Keratinocyte (primary cell): Measurements from ENCODE around the gene CMIP. TPM values are rescaled to one million over a fixed set of nuclear protein-coding genes. Genes with fewer than 3 reads are reported as not detected.

ENCODE experiments used
- DNase-seq: peaks from one replicate; pipeline ENCODE4 v3.0.0-alpha.2; 2011; ENCODE audit warnings: low read depth, missing footprints, low spot score
- FAIRE-seq: peaks from 2 replicates; lab custom pipeline; 2011; peaks lifted over from hg19 to GRCh38; lab: Jason Lieb, UNC
- H2AFZ ChIP-seq: 2 replicates; pipeline ENCODE4 v1.6.0; 2012; ENCODE audit warnings: low read length, control low read depth, inconsistent platforms; ENCODE audit not compliant: control insufficient read depth
- H3K27ac ChIP-seq: 2 replicates; pipeline ENCODE4 v1.5.1; 2011; ENCODE audit warnings: low read length; ENCODE audit not compliant: control insufficient read depth, insufficient read depth
- H3K27me3 ChIP-seq: 3 replicates; pipeline ENCODE4 v1.6.0; 2011; ENCODE audit warnings: low read length; ENCODE audit not compliant: control insufficient read depth, insufficient read depth; ENCODE audit errors: extremely low read depth
- H3K36me3 ChIP-seq, 2 experiments: 2 replicates in 1 of 2; 3 replicates in 1 of 2; pipeline ENCODE4 v1.5.1; 2011; ENCODE audit warnings: low read length in 2 of 2, mild to moderate bottlenecking in 1 of 2; ENCODE audit not compliant: control insufficient read depth in 2 of 2, insufficient read depth in 2 of 2; ENCODE audit errors: extremely low read depth in 1 of 2
- H3K4me1 ChIP-seq: 3 replicates; pipeline ENCODE4 v1.5.1; 2011; ENCODE audit warnings: low read length; ENCODE audit not compliant: control insufficient read depth, insufficient read depth; ENCODE audit errors: extremely low read depth
- H3K4me2 ChIP-seq: 3 replicates; pipeline ENCODE4 v1.6.0; 2011; ENCODE audit warnings: low read depth, low read length; ENCODE audit not compliant: control insufficient read depth, insufficient read depth; ENCODE audit errors: extremely low read depth
- H3K4me3 ChIP-seq, 3 experiments: fragments of 200-600 bp in 1 of 3; sonication (generic) in 1 of 3; 2 replicates in 2 of 3; 3 replicates in 1 of 3; pipeline ENCODE4 v1.5.1; 2011 to 2016; ENCODE audit warnings: low read length in 3 of 3, mild to moderate bottlenecking in 3 of 3, control low read depth in 2 of 3, inconsistent platforms in 1 of 3, low read depth in 1 of 3, mixed read lengths in 1 of 3, mixed run types in 1 of 3, moderate library complexity in 1 of 3; ENCODE audit not compliant: control insufficient read depth in 2 of 3, insufficient read depth in 2 of 3; ENCODE audit errors: extremely low read depth in 1 of 3
- H3K79me2 ChIP-seq: 2 replicates; pipeline ENCODE4 v1.6.0; 2012; ENCODE audit warnings: low read length; ENCODE audit not compliant: control insufficient read depth, insufficient read depth
- H3K9ac ChIP-seq: 3 replicates; pipeline ENCODE4 v1.6.0; 2011; ENCODE audit warnings: low read length; ENCODE audit not compliant: control insufficient read depth, insufficient read depth; ENCODE audit errors: extremely low read depth
- H3K9me1 ChIP-seq: 3 replicates; pipeline ENCODE4 v1.6.0; 2011; ENCODE audit warnings: low read length; ENCODE audit not compliant: control insufficient read depth, insufficient read depth; ENCODE audit errors: extremely low read depth
- H3K9me3 ChIP-seq: 2 replicates; pipeline ENCODE4 v1.5.1; 2012; ENCODE audit warnings: low read depth, low read length; ENCODE audit not compliant: control insufficient read depth
- H4K20me1 ChIP-seq: 3 replicates; pipeline ENCODE4 v1.6.0; 2011; ENCODE audit warnings: low read length; ENCODE audit not compliant: control insufficient read depth, insufficient read depth; ENCODE audit errors: extremely low read depth
- CTCF ChIP-seq, 3 experiments: IDR thresholded peaks in 1 of 3; conservative IDR thresholded peaks in 1 of 3; optimal IDR thresholded peaks in 1 of 3; 2 replicates in 2 of 3; 3 replicates in 1 of 3; pipeline versions ENCODE3 to v1.5.1; 2011; ENCODE audit warnings: low read length in 3 of 3, mild to moderate bottlenecking in 3 of 3, moderate library complexity in 2 of 3, control low read depth in 1 of 3, inconsistent platforms in 1 of 3; ENCODE audit not compliant: insufficient read depth in 2 of 3; ENCODE audit errors: extremely low read depth in 1 of 3
- EZH2 ChIP-seq: IDR thresholded peaks from one replicate; pipeline ENCODE4 v1.6.1; 2012; ENCODE audit warnings: inconsistent platforms, mild to moderate bottlenecking, low read length, moderate library complexity
- dilution Hi-C: fragments of 300-500 bp; cut with MboI; formaldehyde crosslinking; loops from one replicate; pipeline ENCODE4 v1.7.0; 2020; ENCODE audit warnings: low sequenced_read_pairs; ENCODE audit not compliant: extremely low pct_ligation_motif_present
- polyA plus RNA-seq, 5 experiments: library from polyadenylated mRNA; depleted of rRNA in 3 of 5; stranded (reverse) in 3 of 5; stranded (forward) in 1 of 5; unstranded in 1 of 5; fragments of >200 nt; gene quantifications; 1 replicate in 1 of 5; 2 replicates in 3 of 5; 3 replicates in 1 of 5; pipeline versions ENCODE4 v1.2.1 to v1.2.3, GENCODE V29; 2011 to 2012; ENCODE audit warnings: missing spikeins in 2 of 5, low read depth in 1 of 5, low replicate concordance in 1 of 5

CMIP gene
- polyA plus RNA-seq, 1 donor (not counting 4 experiments of a cell fraction or from before 2014, with no cell fraction given) = 5.0 TPM

GRCh38 chr16:81461243-81461642 lies 16.6 kb downstream of the CMIP start:
- Histone ChIP-seq H3K4me2 (no peak overlapping the region), H3K27ac (no peak overlapping the region)
- TF ChIP-seq EZH2 (no peak), CTCF (optimal IDR thresholded peaks at IDR 0.05 in 1 of 3, IDR thresholded peaks at IDR 0.05 in 1 of 3, conservative IDR thresholded peaks at IDR 0.05 in 1 of 3; ENCODE audit: extremely low read depth in 1 of 3, insufficient read depth in 2 of 3, low read length in 3 of 3) (no peak)

GRCh38 chr16:81461766-81462165 lies 17.2 kb downstream of the CMIP start:
- Histone ChIP-seq H3K9me3 (no peaks in the 10 kb centered on the region), H3K27ac (no peak overlapping the region), H3K4me3 (no peak overlapping the region), H3K9me1 (peaks cover 15% of the 10 kb centered on the region), H3K9ac (no peak overlapping the region), H3K4me1 (peaks cover 2% of the 10 kb centered on the region), H2AFZ (no peak overlapping the region), H3K27me3 (no peaks in the 10 kb centered on the region), H3K79me2 (peaks cover 100% of the 10 kb centered on the region), H3K4me2 (no peak overlapping the region), H4K20me1 (peaks cover 65% of the 10 kb centered on the region), H3K36me3 (peaks cover 22 to 33% of the 10 kb centered on the region in 2 experiments)
- TF ChIP-seq EZH2 (no peak), CTCF (optimal IDR thresholded peaks at IDR 0.05 in 1 of 3, IDR thresholded peaks at IDR 0.05 in 1 of 3, conservative IDR thresholded peaks at IDR 0.05 in 1 of 3; ENCODE audit: extremely low read depth in 1 of 3, insufficient read depth in 2 of 3, low read length in 3 of 3) (no peak)
- FAIRE-seq = no peak
- no peak for DNase-seq
- dilution Hi-C loops = no loop called here

More at GRCh38 chr16:81461243-81461642, 16.6 kb downstream of the CMIP start:
- no peak for DNase-seq
- Histone ChIP-seq H3K27me3 (no peaks in the 10 kb centered on the region), H3K9me1 (peaks cover 15% of the 10 kb centered on the region), H3K4me1 (peaks cover 2% of the 10 kb centered on the region), H3K9ac (no peak overlapping the region), H4K20me1 (peaks cover 65% of the 10 kb centered on the region), H3K36me3 (peaks cover 23 to 38% of the 10 kb centered on the region in 2 experiments), H2AFZ (no peak overlapping the region), H3K9me3 (no peaks in the 10 kb centered on the region), H3K79me2 (peaks cover 100% of the 10 kb centered on the region), H3K4me3 (no peak overlapping the region)
- no peak for FAIRE-seq
- dilution Hi-C loops = no loop called here
